ENCODE data around the gene GHDC. TPM values are rescaled to one million over a fixed set of nuclear protein-coding genes. Genes with fewer than 3 reads are reported as not detected.

The GHDC gene
- total and polyA plus RNA-seq, 2 of the 13 experiments (the other 11 are each of a cell fraction or from before 2014, with no cell fraction given): 15.4 to 22.5 TPM

DNA sequence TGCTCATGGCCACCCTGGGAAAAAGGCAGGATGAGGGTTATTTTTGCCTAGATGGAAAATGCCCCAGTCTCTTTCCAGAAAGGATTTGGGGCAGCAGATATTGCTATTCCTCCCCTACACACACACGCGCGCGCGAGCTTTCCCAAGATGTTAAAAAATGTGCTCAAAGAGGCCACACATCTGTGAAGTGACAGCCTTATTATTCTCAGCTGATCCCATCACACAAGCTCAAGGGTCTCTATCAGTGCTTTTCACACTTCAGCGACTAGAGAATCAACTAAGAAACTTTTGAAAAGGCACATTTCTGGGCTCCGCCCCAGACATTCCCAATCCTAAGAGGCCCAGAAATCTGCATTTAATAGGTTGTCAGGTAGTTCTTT, 33.8 kb downstream of the GHDC start (continued):
- TF ChIP-seq, protein P1, sequence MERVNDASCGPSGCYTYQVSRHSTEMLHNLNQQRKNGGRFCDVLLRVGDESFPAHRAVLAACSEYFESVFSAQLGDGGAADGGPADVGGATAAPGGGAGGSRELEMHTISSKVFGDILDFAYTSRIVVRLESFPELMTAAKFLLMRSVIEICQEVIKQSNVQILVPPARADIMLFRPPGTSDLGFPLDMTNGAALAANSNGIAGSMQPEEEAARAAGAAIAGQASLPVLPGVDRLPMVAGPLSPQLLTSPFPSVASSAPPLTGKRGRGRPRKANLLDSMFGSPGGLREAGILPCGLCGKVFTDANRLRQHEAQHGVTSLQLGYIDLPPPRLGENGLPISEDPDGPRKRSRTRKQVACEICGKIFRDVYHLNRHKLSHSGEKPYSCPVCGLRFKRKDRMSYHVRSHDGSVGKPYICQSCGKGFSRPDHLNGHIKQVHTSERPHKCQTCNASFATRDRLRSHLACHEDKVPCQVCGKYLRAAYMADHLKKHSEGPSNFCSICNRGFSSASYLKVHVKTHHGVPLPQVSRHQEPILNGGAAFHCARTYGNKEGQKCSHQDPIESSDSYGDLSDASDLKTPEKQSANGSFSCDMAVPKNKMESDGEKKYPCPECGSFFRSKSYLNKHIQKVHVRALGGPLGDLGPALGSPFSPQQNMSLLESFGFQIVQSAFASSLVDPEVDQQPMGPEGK (CRISPR knock-in tag; IDR thresholded peaks at IDR 0.05): no peak
- TF ChIP-seq HMGA1 (CRISPR knock-in tag; conservative IDR thresholded peaks at IDR 0.05): no peak
- TF ChIP-seq ZNF343 (CRISPR knock-in tag; IDR thresholded peaks at IDR 0.05): no peak
- no peak for TF ChIP-seq ZNF709 (CRISPR knock-in tag; IDR thresholded peaks at IDR 0.05)
- no peak for TF ChIP-seq MXD4 (CRISPR knock-in tag; IDR thresholded peaks at IDR 0.05)
- TF ChIP-seq POLR2A (IDR thresholded peaks at IDR 0.05; ENCODE audit: insufficient read depth in 1 of 2, low read depth in 2 of 2, low read length in 2 of 2): no peak
- no peak for TF ChIP-seq ZBTB21 (CRISPR knock-in tag; IDR thresholded peaks at IDR 0.05)
- TF ChIP-seq HES4 (CRISPR knock-in tag; IDR thresholded peaks at IDR 0.05; ENCODE audit: borderline replicate concordance): no peak
- TF ChIP-seq KAT8 (CRISPR knock-in tag; IDR thresholded peaks at IDR 0.05): no peak
- TF ChIP-seq MEIS2 (CRISPR knock-in tag; IDR thresholded peaks at IDR 0.05): no peak
- TF ChIP-seq TP53 (CRISPR knock-in tag; conservative IDR thresholded peaks at IDR 0.05): no peak
- TF ChIP-seq ATF1 (CRISPR knock-in tag; IDR thresholded peaks at IDR 0.05): no peak

DNA sequence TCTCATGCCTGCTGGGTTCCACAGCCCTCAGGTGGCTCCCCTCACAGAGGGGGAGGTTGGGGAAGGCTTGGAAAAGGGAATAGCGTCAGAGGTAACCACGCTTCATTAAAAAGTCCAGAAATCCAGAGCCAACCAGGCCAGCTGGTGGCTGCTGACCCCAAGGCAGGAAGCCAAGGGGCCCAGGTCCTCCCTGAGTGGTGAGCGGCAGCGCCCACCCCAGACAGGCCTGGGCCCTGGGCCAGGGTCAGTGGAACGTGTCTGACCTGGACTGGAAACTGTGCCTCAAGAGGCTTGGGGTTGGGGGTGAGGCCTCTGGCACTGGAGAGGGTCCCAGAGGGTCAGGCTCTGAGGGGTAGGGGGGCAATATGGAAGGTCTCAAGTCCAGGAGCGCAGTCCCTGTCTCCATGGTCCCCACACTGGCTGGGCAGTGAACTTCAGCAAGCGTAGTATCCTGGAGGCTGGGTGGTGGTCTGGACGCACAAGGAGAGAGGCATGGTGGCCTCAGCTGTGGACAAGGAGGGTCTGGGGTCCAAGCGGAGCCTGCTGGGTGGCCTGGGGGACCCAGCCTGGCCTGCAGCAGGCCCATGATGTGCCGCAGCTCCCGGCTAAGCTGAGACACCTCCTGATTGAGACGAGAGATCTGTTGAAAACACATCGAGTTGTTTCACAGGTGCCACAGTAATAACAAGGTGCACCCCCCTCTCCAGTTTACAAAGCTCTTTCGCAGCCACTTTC, 34.3 kb downstream of the GHDC start:
- in situ Hi-C loops (cut with HindIII; ENCODE audit: extremely low pct_ligation_motif_present, low pct_unique_long_range_greater_than_20kb): no loop called here
- peak overlapping the region; percentile 45; the same call in 1 of the 2 replicates for H3K4me2 ChIP-seq (ENCODE audit: low read depth, low read length)
- peak overlapping the region in 1 of 3 experiments; percentile 27; a peak in 1 of 6 replicates for H3K4me3 ChIP-seq (replicated peaks in 1 of 3; ENCODE audit: insufficient read depth in 1 of 3, low read depth in 2 of 3, low read length in 3 of 3)
- ChIA-PET POLR2A (interaction anchor here (1.1 kb wide), 1 partner anchor 35 kb away, joined by 3 read pairs; the partner anchor contains the start of gene GHDC), CTCF (ENCODE audit: low intra/inter-chr PET ratio, low total read pairs) (no interaction called here)
- H3K79me2 ChIP-seq (ENCODE audit: insufficient read depth, low read length): no peaks in the 10 kb centered on the region
- no peaks in the 10 kb centered on the region for H3K27me3 ChIP-seq (ENCODE audit: control insufficient read depth in 1 of 2, insufficient read depth in 2 of 2, low read length in 2 of 2)
- no peaks in the 10 kb centered on the region for H3K9me3 ChIP-seq (ENCODE audit: low read length)
- H2AFZ ChIP-seq (ENCODE audit: low read length): no peak overlapping the region
- no peak overlapping the region for H3K27ac ChIP-seq (ENCODE audit: extremely low read length, insufficient read depth, low read length)
- H3K36me3 ChIP-seq (replicated peaks in 1 of 2; ENCODE audit: control insufficient read depth in 1 of 2, insufficient read depth in 2 of 2, low read length in 2 of 2): no peaks in the 10 kb centered on the region
- DNase-seq (ENCODE audit: low spot score) (no peak), FAIRE-seq (no peak), ATAC-seq (no peak)
- BruUV-seq (replicated peaks): no TSS peak
- peak overlapping the region; percentile 36; the same call in 1 of the 2 replicates for H3K9ac ChIP-seq (ENCODE audit: insufficient read depth, low read depth, low read length)
- 60% methylated on average over 13 of the region's 14 CpGs for WGBS (ENCODE audit: low lambda C conversion rate)
- no peaks in the 10 kb centered on the region for H4K20me1 ChIP-seq (ENCODE audit: insufficient read depth, low read length)
- intact Hi-C loops (cut with micrococcal nuclease; ENCODE audit: unreplicated experiment): loop anchor here (5.0 kb wide), 1 partner anchor 38 kb away; the partner anchor contains the start of genes HSPB9 and KAT2A
- peaks cover 64% of the 10 kb centered on the region for H3K4me1 ChIP-seq (ENCODE audit: insufficient read depth, low read length)
- TF ChIP-seq, protein P2, sequence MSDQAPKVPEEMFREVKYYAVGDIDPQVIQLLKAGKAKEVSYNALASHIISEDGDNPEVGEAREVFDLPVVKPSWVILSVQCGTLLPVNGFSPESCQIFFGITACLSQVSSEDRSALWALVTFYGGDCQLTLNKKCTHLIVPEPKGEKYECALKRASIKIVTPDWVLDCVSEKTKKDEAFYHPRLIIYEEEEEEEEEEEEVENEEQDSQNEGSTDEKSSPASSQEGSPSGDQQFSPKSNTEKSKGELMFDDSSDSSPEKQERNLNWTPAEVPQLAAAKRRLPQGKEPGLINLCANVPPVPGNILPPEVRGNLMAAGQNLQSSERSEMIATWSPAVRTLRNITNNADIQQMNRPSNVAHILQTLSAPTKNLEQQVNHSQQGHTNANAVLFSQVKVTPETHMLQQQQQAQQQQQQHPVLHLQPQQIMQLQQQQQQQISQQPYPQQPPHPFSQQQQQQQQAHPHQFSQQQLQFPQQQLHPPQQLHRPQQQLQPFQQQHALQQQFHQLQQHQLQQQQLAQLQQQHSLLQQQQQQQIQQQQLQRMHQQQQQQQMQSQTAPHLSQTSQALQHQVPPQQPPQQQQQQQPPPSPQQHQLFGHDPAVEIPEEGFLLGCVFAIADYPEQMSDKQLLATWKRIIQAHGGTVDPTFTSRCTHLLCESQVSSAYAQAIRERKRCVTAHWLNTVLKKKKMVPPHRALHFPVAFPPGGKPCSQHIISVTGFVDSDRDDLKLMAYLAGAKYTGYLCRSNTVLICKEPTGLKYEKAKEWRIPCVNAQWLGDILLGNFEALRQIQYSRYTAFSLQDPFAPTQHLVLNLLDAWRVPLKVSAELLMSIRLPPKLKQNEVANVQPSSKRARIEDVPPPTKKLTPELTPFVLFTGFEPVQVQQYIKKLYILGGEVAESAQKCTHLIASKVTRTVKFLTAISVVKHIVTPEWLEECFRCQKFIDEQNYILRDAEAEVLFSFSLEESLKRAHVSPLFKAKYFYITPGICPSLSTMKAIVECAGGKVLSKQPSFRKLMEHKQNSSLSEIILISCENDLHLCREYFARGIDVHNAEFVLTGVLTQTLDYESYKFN (CRISPR knock-in tag; conservative IDR thresholded peaks at IDR 0.05): 0 out of 2 replicates have a peak, but pooled peaks have one; percentile 23
- peak; percentile 16; the same call in 1 of the 2 replicates for TF ChIP-seq ZMAT3 (CRISPR knock-in tag; conservative IDR thresholded peaks at IDR 0.05)
- TF ChIP-seq KLF13 (CRISPR knock-in tag; IDR thresholded peaks at IDR 0.05): no peak
- TF ChIP-seq MTA1 (CRISPR knock-in tag; IDR thresholded peaks at IDR 0.05; ENCODE audit: borderline replicate concordance): peak; percentile 62; the same call in 1 of the 2 replicates
- TF ChIP-seq MIER3 (CRISPR knock-in tag; IDR thresholded peaks at IDR 0.05; ENCODE audit: borderline replicate concordance): no peak
- no peak for TF ChIP-seq TAF15 (IDR thresholded peaks at IDR 0.05; ENCODE audit: low read depth, low read length, poor library complexity, severe bottlenecking)
- 0 out of 2 replicates have a peak, but pooled peaks have one; percentile 12 for TF ChIP-seq THAP11 (CRISPR knock-in tag; IDR thresholded peaks at IDR 0.05)
